Activated T-cell treated with anti-CD3 and anti-CD28 coated beads for 24 hours (primary cell): Measurements from ENCODE around the gene CCNF.
"Not testable (repeated sequence)": the region's sequence is repeated elsewhere in the genome, so short reads cannot be mapped to it uniquely, and the experiment has no call there.

Source experiments
- DNase-seq: peaks from one replicate; pipeline ENCODE4 v3.0.0-alpha.2; 2020; ENCODE audit warnings: low read depth

Gene CCNF

GRCh38 chr16:2428051-2428783 is 1.0 kb upstream of the CCNF start:
- DNase-seq = no peak

- DNase-seq = no peak
These were observed 538 bp upstream of the CCNF start for GRCh38 chr16:2428784-2429033.

DNA sequence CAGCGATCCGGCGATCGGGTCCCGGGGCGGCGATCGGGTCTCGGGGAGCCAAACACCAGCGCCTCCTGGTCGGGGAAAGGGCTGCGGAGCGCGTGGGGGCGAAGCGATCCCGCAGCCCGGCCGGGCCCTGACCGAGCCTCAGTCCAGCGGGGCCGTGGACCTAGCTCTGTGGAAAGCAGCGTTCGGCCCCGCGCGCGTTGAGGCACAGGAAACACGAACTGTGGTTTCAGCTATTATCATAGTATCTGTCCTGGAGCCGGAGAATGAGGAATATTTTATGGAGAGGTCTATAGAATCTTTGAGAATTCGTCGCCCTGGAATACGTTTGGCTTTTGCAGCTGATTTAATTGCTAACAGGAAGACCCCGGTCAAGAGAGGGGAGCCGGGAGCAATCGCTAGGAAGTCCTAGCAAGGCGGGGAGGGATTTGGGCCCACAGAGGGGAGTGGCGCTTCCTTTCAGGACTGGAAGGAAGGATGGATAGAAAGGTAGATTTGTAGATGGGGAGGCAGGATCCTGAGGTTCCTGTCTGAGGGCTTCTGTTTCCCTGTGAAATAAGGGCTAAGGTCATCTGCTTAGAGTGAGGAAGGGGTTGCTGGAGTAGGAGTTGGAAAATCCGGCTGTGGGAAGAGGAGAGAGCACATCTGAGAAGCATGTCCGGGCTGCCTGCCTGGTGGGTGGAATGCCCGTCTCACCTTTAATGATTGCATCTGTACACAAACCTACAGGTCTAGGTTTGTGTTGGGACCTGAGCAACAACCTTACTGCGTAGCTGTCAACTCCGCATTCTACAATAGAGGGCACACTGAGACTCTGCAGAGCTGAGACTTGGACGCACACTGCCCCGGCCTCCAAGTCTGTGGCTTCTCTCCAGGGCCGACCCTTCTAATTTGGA is 770 bp downstream of the CCNF start:
- DNase-seq = no peak

DNA sequence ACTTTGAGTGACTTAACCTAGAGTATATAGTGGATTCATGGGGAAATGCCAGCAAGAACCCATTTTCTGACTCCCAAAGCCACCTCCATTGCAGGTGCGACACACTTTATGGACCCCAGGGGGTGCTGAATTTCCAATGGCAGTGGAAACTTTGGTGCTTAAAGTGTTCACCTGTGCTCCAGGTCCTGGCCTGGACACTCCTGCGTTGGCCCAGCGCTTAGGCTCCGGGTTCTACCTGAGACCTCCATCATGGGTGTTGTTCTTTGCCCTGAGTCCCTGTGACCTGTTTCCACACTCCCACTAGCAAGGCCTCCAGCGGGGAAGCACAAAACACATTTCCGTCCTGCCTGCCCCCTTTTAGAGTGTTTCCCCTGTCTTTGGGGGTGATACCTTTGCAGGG is 3.0 kb downstream of the CCNF start:
- DNase-seq = no peak

DNA sequence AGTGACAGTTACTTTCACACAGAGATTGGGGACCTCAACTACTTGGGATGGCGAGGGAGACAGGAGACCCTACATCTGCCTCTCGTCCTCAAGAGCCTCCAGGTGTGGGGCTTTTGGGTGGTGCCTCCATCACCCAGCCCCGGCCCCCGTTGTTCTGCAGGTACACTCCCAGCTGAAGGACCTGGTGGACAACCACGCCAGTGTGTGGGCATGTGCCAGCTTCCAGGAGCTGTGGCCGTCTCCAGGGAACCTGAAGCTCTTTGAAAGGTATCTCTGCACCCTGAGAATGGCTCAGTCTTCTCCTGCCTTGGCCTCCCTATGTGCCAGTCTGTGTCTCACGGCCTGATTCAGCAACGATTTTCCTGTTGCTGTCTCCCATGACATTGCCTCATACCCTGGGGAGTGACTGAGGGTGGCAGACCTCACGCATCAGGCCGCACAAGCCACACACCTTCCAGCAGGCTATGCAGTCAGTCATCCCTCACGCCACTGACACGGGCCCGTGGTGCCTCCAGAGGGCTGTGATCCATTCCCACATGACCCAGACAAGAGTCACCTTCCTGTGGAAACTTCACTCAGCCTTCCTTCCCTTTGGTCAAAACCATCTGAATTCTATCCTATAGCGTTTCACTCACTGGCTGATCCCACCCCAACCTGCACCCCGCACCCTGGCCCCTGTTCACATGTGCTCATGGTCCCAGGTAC is 3.7 kb downstream of the CCNF start:
- DNase-seq = no peak

GRCh38 chr16:2435236-2435635 is 6.0 kb downstream of the CCNF start:
- not testable (repeated sequence) for DNase-seq

DNA sequence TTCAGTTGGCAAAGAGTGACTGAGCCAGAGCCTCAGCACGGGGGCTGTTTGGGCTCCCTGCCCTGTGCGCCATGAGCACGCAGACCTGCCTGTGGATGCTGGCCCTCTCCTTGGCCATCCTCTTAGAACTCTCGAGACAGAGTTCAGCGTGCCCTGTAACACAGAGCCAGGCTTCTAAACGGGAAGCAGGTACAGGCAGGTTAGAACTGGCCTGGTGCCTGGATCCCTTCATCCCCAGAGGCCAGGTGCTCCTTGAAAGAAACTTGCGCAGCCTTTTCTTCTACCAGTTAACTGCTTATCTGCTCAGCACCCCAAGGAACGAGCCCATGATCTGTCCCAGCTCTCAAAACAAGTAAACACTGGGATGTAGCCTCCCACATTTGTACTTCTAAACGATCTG is 6.9 kb downstream of the CCNF start:
- no peak for DNase-seq

DNA sequence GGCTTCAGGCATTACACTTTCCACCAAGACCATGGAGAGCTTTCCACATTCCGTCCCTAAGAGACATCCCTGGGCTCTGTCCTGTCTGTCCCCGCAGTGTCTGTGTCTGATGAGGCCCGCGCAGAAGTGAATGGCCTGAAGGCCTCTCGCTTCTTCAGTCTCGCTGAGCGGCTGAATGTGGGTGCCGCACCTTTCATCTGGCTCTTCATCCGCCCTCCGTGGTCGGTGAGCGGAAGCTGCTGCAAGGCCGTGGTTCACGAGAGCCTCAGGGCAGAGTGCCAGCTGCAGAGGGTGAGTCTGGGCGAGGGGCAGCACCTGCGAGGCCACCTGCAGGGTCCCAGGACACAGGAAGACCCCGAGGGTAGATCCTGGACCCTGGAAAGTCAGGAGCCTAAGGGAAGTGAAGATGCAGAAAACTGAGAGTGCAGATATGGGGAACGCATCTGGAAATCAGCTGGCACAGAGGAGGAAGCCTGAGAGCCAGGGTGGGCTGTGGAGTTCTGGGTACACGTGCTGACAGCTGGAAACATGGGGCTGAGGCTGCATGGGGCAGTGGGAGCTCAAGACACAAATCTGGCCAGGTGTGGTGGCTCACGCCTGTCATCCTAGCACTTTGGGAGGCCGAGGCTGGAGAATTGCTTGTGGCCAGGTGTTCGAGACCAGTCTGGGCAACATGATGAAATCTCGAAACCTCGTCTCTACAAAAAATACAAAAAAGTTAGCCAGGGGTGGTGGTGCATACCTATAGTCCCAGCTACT is 8.0 kb downstream of the CCNF start:
- no peak for DNase-seq

- no peak for DNase-seq
These were observed 8.9 kb downstream of the CCNF start for GRCh38 chr16:2438121-2438520.

DNA sequence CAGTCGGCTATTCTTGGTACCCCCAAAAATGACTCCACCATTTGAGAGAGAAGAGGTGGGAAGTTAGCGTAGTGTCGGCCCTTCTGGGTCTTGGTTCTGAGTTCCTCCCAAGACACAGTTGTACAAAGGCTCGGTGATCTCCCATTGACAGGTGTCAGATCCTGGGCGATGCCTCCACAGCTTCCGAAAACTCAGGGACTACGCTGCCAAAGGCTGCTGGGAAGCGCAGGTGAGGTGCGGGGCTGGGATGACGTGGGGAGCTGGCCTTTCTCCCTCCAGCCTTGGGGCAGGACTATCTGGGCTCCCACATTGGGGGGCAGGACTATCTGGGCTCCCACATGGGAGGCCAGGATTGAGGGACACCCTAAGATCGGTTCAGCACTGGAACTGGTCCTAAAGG is 10.4 kb downstream of the CCNF start:
- DNase-seq = no peak

DNA sequence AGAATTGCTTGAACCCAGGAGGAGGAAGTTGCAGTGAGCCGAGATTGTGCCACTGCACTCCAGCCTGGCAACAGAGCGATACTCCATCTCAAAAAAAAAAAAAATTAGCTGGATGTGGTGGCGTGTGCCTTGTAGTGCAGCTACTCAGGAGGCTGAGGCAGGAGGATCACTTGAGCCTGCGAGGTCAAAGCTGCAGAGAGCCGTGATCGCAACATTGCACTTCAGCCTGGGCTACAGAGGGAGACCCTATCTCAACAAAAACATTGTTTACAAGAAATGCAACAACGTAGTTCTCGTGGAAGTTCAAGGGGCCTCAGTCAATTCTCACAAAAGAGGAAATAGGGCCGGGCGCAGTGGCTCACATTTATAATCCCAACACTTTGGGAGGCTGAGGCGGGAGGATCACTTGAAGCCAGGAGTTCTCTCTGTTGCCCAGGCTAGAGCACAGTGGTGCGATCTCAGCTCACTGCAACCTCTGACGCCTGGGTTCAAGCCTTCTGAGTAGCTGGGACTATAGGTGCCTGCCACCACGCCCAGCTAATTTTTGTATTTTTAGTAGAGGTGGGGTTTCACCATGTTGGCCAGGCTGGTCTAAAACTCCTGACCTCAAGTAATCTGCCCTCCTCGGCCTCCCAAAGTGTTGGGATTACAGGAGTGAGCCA is 12.0 kb downstream of the CCNF start:
- DNase-seq = not testable (repeated sequence)

GRCh38 chr16:2443555-2443954 is 14.3 kb downstream of the CCNF start:
- DNase-seq = no peak

GRCh38 chr16:2447920-2448583 is 18.8 kb downstream of the CCNF start:
- no peak for DNase-seq

GRCh38 chr16:2449118-2449517 is 19.9 kb downstream of the CCNF start:
- no peak for DNase-seq

GRCh38 chr16:2450535-2450934 is 21.3 kb downstream of the CCNF start:
- DNase-seq = no peak

DNA sequence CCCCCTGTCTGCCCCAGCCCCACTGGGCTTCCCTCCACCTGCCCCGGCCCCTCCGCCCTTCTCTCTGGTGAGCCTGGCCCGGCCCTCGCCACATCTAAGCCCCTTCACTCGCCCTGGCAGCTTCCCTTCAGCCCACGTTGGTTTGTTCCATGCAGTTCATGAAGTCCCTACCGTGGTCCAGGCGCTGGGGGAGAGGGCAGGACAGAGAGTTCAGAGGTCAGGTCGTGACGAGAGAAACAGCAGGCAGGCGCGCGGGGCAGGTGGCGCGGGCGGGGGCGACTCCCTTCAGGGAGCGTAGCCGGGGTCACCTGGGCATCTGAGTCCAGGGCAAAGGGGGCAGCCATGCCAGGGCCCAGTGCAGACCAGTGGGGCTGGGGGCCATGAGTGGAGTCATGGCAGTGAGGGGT is 21.7 kb downstream of the CCNF start:
- no peak for DNase-seq

- DNase-seq = no peak
These were observed 22.6 kb downstream of the CCNF start for GRCh38 chr16:2451851-2452320.

GRCh38 chr16:2452650-2453049 is 23.4 kb downstream of the CCNF start:
- DNase-seq = no peak

- no peak for DNase-seq
These were observed 26.0 kb downstream of the CCNF start for GRCh38 chr16:2455081-2455845.

GRCh38 chr16:2456551-2457153 is 27.4 kb downstream of the CCNF start:
- DNase-seq = no peak
